OCI-LY3 (cell line): ENCODE data around the gene ECM2.

Experiments
- EZH2phosphoT487 ChIP-seq: fragments of 200-600 bp; shearing (Covaris generic); IDR thresholded peaks from 2 replicates; pipeline ENCODE4 v1.6.1; 2018; ENCODE audit warnings: antibody characterized with exemption, mixed run types, low read depth
- TF ChIP-seq, protein P1 (sequence below): fragments of 200-600, 300-600 bp; sonication (generic); IDR thresholded peaks from 2 replicates; pipeline ENCODE4 v1.5.1; 2014; ENCODE audit warnings: antibody characterized with exemption, low read length, low read depth

DNA sequence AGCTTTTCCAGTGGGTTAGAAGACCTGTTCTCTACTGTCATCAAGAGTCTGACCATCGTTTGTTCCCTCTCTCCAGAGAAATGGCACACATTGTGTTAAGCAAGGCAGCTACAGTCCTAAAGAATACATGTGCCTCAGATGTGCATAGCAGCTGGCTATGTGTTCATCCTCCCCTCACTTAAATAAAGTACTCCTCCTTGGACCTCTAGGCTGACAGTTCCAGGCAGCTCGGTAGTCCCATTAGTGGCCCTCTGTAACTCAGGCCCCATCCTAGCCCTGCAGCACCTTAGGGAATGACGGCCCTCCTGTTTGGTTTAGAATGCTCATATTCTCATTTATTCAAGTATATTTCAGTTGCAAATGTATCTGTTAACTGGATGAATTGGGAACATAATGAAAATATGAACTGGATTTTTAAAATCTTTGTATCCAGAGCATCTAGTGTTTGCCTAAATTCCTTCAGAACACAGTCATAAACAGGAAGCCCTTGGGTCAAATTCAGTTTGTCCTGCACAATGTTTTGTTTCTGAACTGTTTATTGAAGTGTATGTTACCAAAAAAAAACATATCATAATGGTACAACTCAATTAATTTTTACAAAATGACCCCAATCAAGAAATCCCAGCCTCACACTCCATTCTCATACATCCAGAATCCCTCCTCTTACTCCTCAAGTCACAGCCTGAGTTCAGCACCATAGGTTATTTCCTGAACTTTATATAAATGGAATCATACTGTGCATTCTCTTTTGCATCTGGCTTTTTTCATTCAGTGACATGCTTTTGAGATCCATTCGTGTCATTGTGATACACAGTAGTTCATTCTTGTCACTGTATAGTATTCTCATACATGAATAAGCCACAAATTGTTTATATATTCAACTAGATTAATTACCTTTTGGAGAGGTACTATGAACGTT lies 51.9 kb downstream of the ECM2 start:
- TF ChIP-seq, protein P1, sequence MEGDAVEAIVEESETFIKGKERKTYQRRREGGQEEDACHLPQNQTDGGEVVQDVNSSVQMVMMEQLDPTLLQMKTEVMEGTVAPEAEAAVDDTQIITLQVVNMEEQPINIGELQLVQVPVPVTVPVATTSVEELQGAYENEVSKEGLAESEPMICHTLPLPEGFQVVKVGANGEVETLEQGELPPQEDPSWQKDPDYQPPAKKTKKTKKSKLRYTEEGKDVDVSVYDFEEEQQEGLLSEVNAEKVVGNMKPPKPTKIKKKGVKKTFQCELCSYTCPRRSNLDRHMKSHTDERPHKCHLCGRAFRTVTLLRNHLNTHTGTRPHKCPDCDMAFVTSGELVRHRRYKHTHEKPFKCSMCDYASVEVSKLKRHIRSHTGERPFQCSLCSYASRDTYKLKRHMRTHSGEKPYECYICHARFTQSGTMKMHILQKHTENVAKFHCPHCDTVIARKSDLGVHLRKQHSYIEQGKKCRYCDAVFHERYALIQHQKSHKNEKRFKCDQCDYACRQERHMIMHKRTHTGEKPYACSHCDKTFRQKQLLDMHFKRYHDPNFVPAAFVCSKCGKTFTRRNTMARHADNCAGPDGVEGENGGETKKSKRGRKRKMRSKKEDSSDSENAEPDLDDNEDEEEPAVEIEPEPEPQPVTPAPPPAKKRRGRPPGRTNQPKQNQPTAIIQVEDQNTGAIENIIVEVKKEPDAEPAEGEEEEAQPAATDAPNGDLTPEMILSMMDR, result no peak
- no peak for TF ChIP-seq EZH2phosphoT487
